Panc1 (cell line): ENCODE results near the gene SIGLEC9. TPM values are rescaled to one million over a fixed set of nuclear protein-coding genes. Genes with fewer than 3 reads are reported as not detected.

ENCODE experiments used
- ATAC-seq: fragments of 200-7000 bp; cut with Tn5 transposase; 2 replicates; pipeline ENCODE4 v1.9.1; 2020; ENCODE audit warnings: mild to moderate bottlenecking, moderate library complexity
- BruUV-seq: library from RNA; stranded (reverse); fragments of 400-500 nt; replicated peaks from 2 replicates; lab custom pipeline; 2021; lab: Mats Ljungman, UMichigan
- CTCF ChIA-PET: fragments of 300-600 bp; sonication (Branson Sonifier 250); formaldehyde crosslinking; loops from one replicate; lab custom pipeline; 2022; ENCODE audit warnings: antibody characterized with exemption; lab: Charles Lee
- POLR2A ChIA-PET: fragments of 300-600 bp; sonication (Branson Sonifier 250); formaldehyde crosslinking; loops from one replicate; lab custom pipeline; 2022; ENCODE audit warnings: antibody characterized with exemption; lab: Charles Lee
- DNase-seq: peaks from one replicate; pipeline ENCODE4 v3.0.0-alpha.2; 2010; ENCODE audit warnings: low read depth, low spot score
- H3K27ac ChIP-seq: 2 replicates; pipeline ENCODE4 v1.5.1; 2011; ENCODE audit warnings: mild to moderate bottlenecking, low read length, inconsistent platforms
- H3K27me3 ChIP-seq: fragments of 200-500 bp; sonication (Bioruptor generic); 2 replicates; pipeline ENCODE4 v1.6.0; 2014; ENCODE audit warnings: low read length, inconsistent platforms; ENCODE audit not compliant: control insufficient read depth, insufficient read depth
- H3K36me3 ChIP-seq: fragments of 200-500 bp; sonication (Bioruptor generic); 2 replicates; pipeline ENCODE4 v1.5.1; 2014; ENCODE audit warnings: inconsistent platforms, mild to moderate bottlenecking, low read length, moderate library complexity; ENCODE audit not compliant: control insufficient read depth, insufficient read depth
- H3K4me1 ChIP-seq: 2 replicates; pipeline ENCODE4 v1.5.1; 2011; ENCODE audit warnings: inconsistent platforms, mild to moderate bottlenecking, low read length, moderate library complexity; ENCODE audit not compliant: control insufficient read depth, insufficient read depth
- H3K4me3 ChIP-seq, 2 experiments: 2 replicates each; pipeline ENCODE4 v1.5.1; 2011 to 2012; ENCODE audit warnings: low read depth in 2 of 2, low read length in 2 of 2, mild to moderate bottlenecking in 2 of 2, inconsistent platforms in 1 of 2, moderate library complexity in 1 of 2
- H3K9me3 ChIP-seq: fragments of 200-500 bp; sonication (Bioruptor generic); 2 replicates; pipeline ENCODE4 v1.5.1; 2014; ENCODE audit warnings: low read depth, mild to moderate bottlenecking, inconsistent platforms, low read length, moderate library complexity; ENCODE audit not compliant: control insufficient read depth, insufficient read depth
- CTCF ChIP-seq: fragments of 450-650 bp; IDR thresholded peaks from 2 replicates; pipeline ENCODE4 v1.5.1; 2017; ENCODE audit warnings: mild to moderate bottlenecking
- POLR2AphosphoS5 ChIP-seq: IDR thresholded peaks from 2 replicates; pipeline ENCODE4 v1.6.1; 2012; ENCODE audit warnings: mild to moderate bottlenecking, low read depth, low read length, moderate library complexity
- REST ChIP-seq, 2 experiments: IDR thresholded peaks; 2 replicates each; pipeline ENCODE4 v1.6.1; 2011 to 2012; ENCODE audit warnings: low read depth in 2 of 2, control low read depth in 1 of 2, low read length in 1 of 2, mild to moderate bottlenecking in 1 of 2, moderate library complexity in 1 of 2; ENCODE audit not compliant: insufficient read depth in 1 of 2
- SIN3A ChIP-seq: IDR thresholded peaks from 2 replicates; pipeline ENCODE4 v1.6.1; 2012; ENCODE audit warnings: low read depth, mild to moderate bottlenecking, low read length, moderate library complexity, borderline replicate concordance; ENCODE audit not compliant: insufficient read depth
- TCF7L2 ChIP-seq: IDR thresholded peaks from 2 replicates; pipeline ENCODE4 v1.6.1; 2011; ENCODE audit warnings: mild to moderate bottlenecking, low read depth, low read length, inconsistent platforms
- in situ Hi-C: cut with HindIII; loops from 2 replicates; pipeline ENCODE4 v1.10.0; 2016; ENCODE audit warnings: low sequenced_read_pairs, low pct_unique_long_range_greater_than_20kb
- intact Hi-C: fragments of 100-400 bp; cut with micrococcal nuclease; formaldehyde crosslinking; loops from one replicate; pipeline ENCODE4 v1.10.0; 2022; ENCODE audit not compliant: unreplicated experiment
- total RNA-seq: library from RNA; stranded (reverse); gene quantifications from one replicate; pipeline ENCODE4 v1.2.1, GENCODE V29; 2021; ENCODE audit not compliant: unreplicated experiment

Gene SIGLEC9
- total RNA-seq, 1 experiment from 2014 or later, result not detected

- in situ Hi-C loops (no loop called here), intact Hi-C loops (no loop called here)
- Histone ChIP-seq H3K4me1 (no peaks in the 10 kb centered on the region), H3K4me3 (no peak overlapping the region), H3K36me3 (no peaks in the 10 kb centered on the region), H3K27me3 (no peaks in the 10 kb centered on the region), H3K27ac (no peak overlapping the region), H3K9me3 (no peaks in the 10 kb centered on the region)
- DNase-seq, result no peak
- CTCF ChIA-PET, result no interaction called here
- POLR2A ChIA-PET, result no interaction called here
- TF ChIP-seq SIN3A, result no peak
- TF ChIP-seq POLR2AphosphoS5, result no peak
- TF ChIP-seq REST (IDR thresholded peaks at IDR 0.05; ENCODE audit: insufficient read depth in 1 of 2, low read depth in 2 of 2, low read length in 1 of 2), result no peak
- TF ChIP-seq TCF7L2, result no peak
- TF ChIP-seq CTCF, result no peak
- no peak for ATAC-seq
- BruUV-seq, result no TSS peak
Measured at GRCh38 chr19:51086153-51086850, 38.4 kb upstream of the SIGLEC9 start.

- intact Hi-C loops, result loop anchor here (10.0 kb wide), 1 partner anchor 165 kb away; no protein-coding TSS in a partner anchor
- ATAC-seq, result no peak
- no peaks in the 10 kb centered on the region for H3K36me3 ChIP-seq
- in situ Hi-C loops, result no loop called here
- no peak overlapping the region for H3K4me3 ChIP-seq
- no peak overlapping the region for H3K27ac ChIP-seq
- no peaks in the 10 kb centered on the region; the same call in 1 of the 2 replicates for H3K4me1 ChIP-seq
- CTCF ChIA-PET, result no interaction called here
- TF ChIP-seq CTCF (no peak), TCF7L2 (no peak), SIN3A (no peak), REST (IDR thresholded peaks at IDR 0.05; ENCODE audit: insufficient read depth in 1 of 2, low read depth in 2 of 2, low read length in 1 of 2) (no peak), POLR2AphosphoS5 (no peak)
- POLR2A ChIA-PET, result no interaction called here
- no TSS peak for BruUV-seq
- DNase-seq, result no peak
- H3K9me3 ChIP-seq, result no peaks in the 10 kb centered on the region
- H3K27me3 ChIP-seq, result no peaks in the 10 kb centered on the region
Measured at GRCh38 chr19:51089786-51090185, 34.9 kb upstream of the SIGLEC9 start.
